HG03175 (cell line): ENCODE data around the gene AGBL3.
A peak's percentile ranks its signal among the peaks of the same experiment; 100 is the strongest.
"Not testable (repeated sequence)": the region's sequence is repeated elsewhere in the genome, so short reads cannot be mapped to it uniquely, and the experiment has no call there.

Experiments used
- ATAC-seq: cut with Tn5 transposase; IDR thresholded peaks from one replicate; pipeline ENCODE4 v1.9.1; 2021; ENCODE audit warnings: mild to moderate bottlenecking, moderate library complexity; ENCODE audit not compliant: unreplicated experiment

AGBL3 gene

GRCh38 chr7:135165862-135166261 lies 179.6 kb downstream of the AGBL3 start:
- no peak for ATAC-seq

- ATAC-seq, result no peak
Observed at GRCh38 chr7:135166338-135166990, 180.2 kb downstream of the AGBL3 start.

GRCh38 chr7:135167365-135167917 lies 181.1 kb downstream of the AGBL3 start:
- no peak for ATAC-seq

- no peak for ATAC-seq
Observed at GRCh38 chr7:135168001-135168400, 181.7 kb downstream of the AGBL3 start.

- no peak for ATAC-seq
Observed at GRCh38 chr7:135168489-135169140, 182.3 kb downstream of the AGBL3 start.

- peak; percentile 55 for ATAC-seq
Observed at GRCh38 chr7:135169141-135169963, 183.0 kb downstream of the AGBL3 start.

- peak; percentile 9 for ATAC-seq
Observed at GRCh38 chr7:135169964-135170273, 183.6 kb downstream of the AGBL3 start.

GRCh38 chr7:135170274-135170997 lies 184.1 kb downstream of the AGBL3 start, which contains the start of gene CYREN:
Gene CYREN (minus strand): TSS chr7:135170707. CDS start chr7:135168922, 1,785 bp downstream.
- peak; percentile 67 for ATAC-seq

GRCh38 chr7:135170998-135171481 lies 184.7 kb downstream of the AGBL3 start:
- peak; percentile 43 for ATAC-seq

- ATAC-seq, result not testable (repeated sequence)
Observed at GRCh38 chr7:135171581-135172291, 185.4 kb downstream of the AGBL3 start.

- not testable (repeated sequence) for ATAC-seq
Observed at GRCh38 chr7:135173916-135174315, 187.6 kb downstream of the AGBL3 start.

- ATAC-seq, result no peak
Observed at GRCh38 chr7:135174941-135175340, 188.6 kb downstream of the AGBL3 start.

- no peak for ATAC-seq
Observed at GRCh38 chr7:135175931-135176330, 189.6 kb downstream of the AGBL3 start.

- ATAC-seq, result no peak
Observed at GRCh38 chr7:135177028-135177696, 190.9 kb downstream of the AGBL3 start.

GRCh38 chr7:135178364-135178763 lies 192.1 kb downstream of the AGBL3 start:
- ATAC-seq, result no peak

- no peak for ATAC-seq
Observed at GRCh38 chr7:135179321-135179925, 193.1 kb downstream of the AGBL3 start.

GRCh38 chr7:135180122-135180521 lies 193.8 kb downstream of the AGBL3 start:
- ATAC-seq, result no peak

GRCh38 chr7:135181261-135181928 lies 195.1 kb downstream of the AGBL3 start:
- no peak for ATAC-seq
